ENCODE results near the gene GPR22.

The GPR22 gene

GRCh38 chr7:107503687-107504086, 33.8 kb downstream of the GPR22 start:
- Histone ChIP-seq H3K79me2 (peaks cover 13% of the 10 kb centered on the region), H3K27me3 (ENCODE audit: control insufficient read depth, insufficient read depth, low read length) (no peaks in the 10 kb centered on the region), H3K36me3 (ENCODE audit: control insufficient read depth, insufficient read depth, low read length) (peaks cover 4% of the 10 kb centered on the region), H3K4me1 (peaks cover 3% of the 10 kb centered on the region), H2AFZ (no peak overlapping the region), H3K4me3 (ENCODE audit: low read depth, low read length) (no peak overlapping the region), H3K9ac (no peak overlapping the region), H3K4me2 (ENCODE audit: low read length) (no peak overlapping the region), H3K9me3 (ENCODE audit: control insufficient read depth, low read length) (no peaks in the 10 kb centered on the region), H3K27ac (no peak overlapping the region)
- TF ChIP-seq CTCF (IDR thresholded peaks at IDR 0.05), result no peak

- Histone ChIP-seq H3K36me3 (ENCODE audit: control insufficient read depth, insufficient read depth, low read length) (peaks cover 4% of the 10 kb centered on the region), H3K4me3 (ENCODE audit: low read depth, low read length) (no peak overlapping the region), H3K27me3 (ENCODE audit: control insufficient read depth, insufficient read depth, low read length) (no peaks in the 10 kb centered on the region), H3K27ac (no peak overlapping the region), H3K9me3 (ENCODE audit: control insufficient read depth, low read length) (no peaks in the 10 kb centered on the region), H3K4me1 (peaks cover 3% of the 10 kb centered on the region), H3K9ac (no peak overlapping the region), H2AFZ (no peak overlapping the region), H3K79me2 (peaks cover 13% of the 10 kb centered on the region), H3K4me2 (ENCODE audit: low read length) (no peak overlapping the region)
- TF ChIP-seq CTCF (IDR thresholded peaks at IDR 0.05), result no peak
Measured at GRCh38 chr7:107505362-107505761, 35.5 kb downstream of the GPR22 start.

- no peak for TF ChIP-seq CTCF (IDR thresholded peaks at IDR 0.05)
- Histone ChIP-seq H3K4me1 (peaks cover 3% of the 10 kb centered on the region), H3K27ac (no peak overlapping the region), H3K27me3 (ENCODE audit: control insufficient read depth, insufficient read depth, low read length) (no peaks in the 10 kb centered on the region), H2AFZ (no peak overlapping the region), H3K9ac (no peak overlapping the region), H3K4me3 (ENCODE audit: low read depth, low read length) (no peak overlapping the region), H3K4me2 (ENCODE audit: low read length) (peak overlapping the region; percentile 17), H3K36me3 (ENCODE audit: control insufficient read depth, insufficient read depth, low read length) (peaks cover 4% of the 10 kb centered on the region), H3K79me2 (peaks cover 15% of the 10 kb centered on the region), H3K9me3 (ENCODE audit: control insufficient read depth, low read length) (no peaks in the 10 kb centered on the region)
Measured at GRCh38 chr7:107505997-107506673, 36.3 kb downstream of the GPR22 start.

GRCh38 chr7:107506674-107507339, 37.0 kb downstream of the GPR22 start:
- no peak overlapping the region for H3K4me3 ChIP-seq (ENCODE audit: low read depth, low read length)
- H3K79me2 ChIP-seq, result peaks cover 15% of the 10 kb centered on the region
- no peak overlapping the region for H2AFZ ChIP-seq
- no peaks in the 10 kb centered on the region for H3K27me3 ChIP-seq (ENCODE audit: control insufficient read depth, insufficient read depth, low read length)
- peak overlapping the region; percentile 17 for H3K4me2 ChIP-seq (ENCODE audit: low read length)
- no peak overlapping the region for H3K27ac ChIP-seq
- peaks cover under 1% of the 10 kb centered on the region for H3K36me3 ChIP-seq (ENCODE audit: control insufficient read depth, insufficient read depth, low read length)
- no peaks in the 10 kb centered on the region for H3K9me3 ChIP-seq (ENCODE audit: control insufficient read depth, low read length)
- H3K4me1 ChIP-seq, result peaks cover 3% of the 10 kb centered on the region
- H3K9ac ChIP-seq, result no peak overlapping the region
- TF ChIP-seq CTCF (IDR thresholded peaks at IDR 0.05), result no peak

All from parathyroid adenoma (tissue), 2 donors.